Glomerular visceral epithelial cell (primary cell): ENCODE data around the gene NAA15.
"Not testable (repeated sequence)": the region's sequence is repeated elsewhere in the genome, so short reads cannot be mapped to it uniquely, and the experiment has no call there.

Experiments
- DNase-seq: peaks from one replicate; pipeline ENCODE4 v3.0.0-alpha.2; 2016; ENCODE audit errors: extremely low spot score

Gene NAA15

GRCh38 chr4:139301113-139301820, at the start of gene NAA15:
Gene NAA15 (plus strand): TSS chr4:139301505. CDS start chr4:139301778, 273 bp downstream.
- DNase-seq, result peak; percentile 96

GRCh38 chr4:139253046-139253445, 48.3 kb upstream of the NAA15 start:
- DNase-seq, result no peak

- DNase-seq, result no peak
Observed at GRCh38 chr4:139253713-139254112, 47.6 kb upstream of the NAA15 start.

GRCh38 chr4:139255581-139255980, 45.7 kb upstream of the NAA15 start:
- DNase-seq, result not testable (repeated sequence)

GRCh38 chr4:139256349-139256748, 45.0 kb upstream of the NAA15 start:
- no peak for DNase-seq

- DNase-seq, result no peak
Observed at GRCh38 chr4:139265654-139266053, 35.7 kb upstream of the NAA15 start.

- DNase-seq, result no peak
Observed at GRCh38 chr4:139266208-139266582, 35.1 kb upstream of the NAA15 start.

- peak; percentile 72 for DNase-seq
Observed at GRCh38 chr4:139266583-139267257, 34.6 kb upstream of the NAA15 start.

- no peak for DNase-seq
Observed at GRCh38 chr4:139267301-139267700, 34.0 kb upstream of the NAA15 start.

GRCh38 chr4:139273835-139274234, 27.5 kb upstream of the NAA15 start:
- DNase-seq, result no peak

- no peak for DNase-seq
Observed at GRCh38 chr4:139274790-139275189, 26.5 kb upstream of the NAA15 start.

GRCh38 chr4:139275281-139275735, 26.0 kb upstream of the NAA15 start:
- DNase-seq, result no peak

GRCh38 chr4:139278485-139278884, 22.8 kb upstream of the NAA15 start:
- no peak for DNase-seq

- DNase-seq, result no peak
Observed at GRCh38 chr4:139278912-139279759, 22.2 kb upstream of the NAA15 start.

- DNase-seq, result peak; percentile 49
Observed at GRCh38 chr4:139279760-139280620, 21.3 kb upstream of the NAA15 start, which contains the start of gene MGARP. Gene MGARP (minus strand): TSS chr4:139280225. CDS start chr4:139280158, 67 bp downstream.

- DNase-seq, result no peak
Observed at GRCh38 chr4:139282065-139282720, 19.1 kb upstream of the NAA15 start.

- no peak for DNase-seq
Observed at GRCh38 chr4:139282721-139283075, 18.6 kb upstream of the NAA15 start.

GRCh38 chr4:139286186-139286698, 15.1 kb upstream of the NAA15 start:
- no peak for DNase-seq

- DNase-seq, result peak; percentile 93
Observed at GRCh38 chr4:139295206-139295941, 5.9 kb upstream of the NAA15 start.

- no peak for DNase-seq
Observed at GRCh38 chr4:139295942-139296299, 5.4 kb upstream of the NAA15 start.
